GM23338 (cell line): ENCODE data around the gene LONP1. TPM values are rescaled to one million over a fixed set of nuclear protein-coding genes. Genes with fewer than 3 reads are reported as not detected.

Experiments used
- ATAC-seq: fragments of 200-7000 bp; cut with Tn5 transposase; 3 replicates; pipeline ENCODE4 v1.9.1; 2020
- DNase-seq: peaks from one replicate; pipeline ENCODE4 v3.0.0-alpha.2; 2015; ENCODE audit warnings: low spot score
- H2AFZ ChIP-seq: fragments of 200-600 bp; sonication (generic); 2 replicates; pipeline ENCODE4 v1.8.0; 2016; ENCODE audit warnings: antibody characterized with exemption, mild to moderate bottlenecking, moderate library complexity
- H3F3A ChIP-seq: fragments of 200-600 bp; sonication (generic); replicated peaks from 2 replicates; pipeline ENCODE4 v1.8.0; 2017; ENCODE audit warnings: antibody characterized with exemption, mixed run types, low read depth
- H3K27ac ChIP-seq: fragments of 200-600 bp; sonication (generic); 2 replicates; pipeline ENCODE4 v1.6.1; 2016; ENCODE audit warnings: low read depth
- H3K27me3 ChIP-seq: fragments of 200-600 bp; sonication (generic); 2 replicates; pipeline ENCODE4 v1.8.0; 2016; ENCODE audit warnings: mild to moderate bottlenecking, mixed run types, moderate library complexity; ENCODE audit not compliant: insufficient read depth
- H3K36me3 ChIP-seq: fragments of 200-600 bp; sonication (generic); 2 replicates; pipeline ENCODE4 v1.8.0; 2016; ENCODE audit warnings: mild to moderate bottlenecking; ENCODE audit not compliant: insufficient read depth
- H3K4me1 ChIP-seq: fragments of 200-600 bp; sonication (generic); 2 replicates; pipeline ENCODE4 v1.8.0; 2016; ENCODE audit warnings: mild to moderate bottlenecking, moderate library complexity; ENCODE audit not compliant: insufficient read depth
- H3K4me2 ChIP-seq: fragments of 200-600 bp; sonication (generic); 2 replicates; pipeline ENCODE4 v1.7.1; 2017; ENCODE audit warnings: mixed run types
- H3K4me3 ChIP-seq: fragments of 200-600 bp; sonication (generic); 2 replicates; pipeline ENCODE4 v1.6.1; 2016; ENCODE audit warnings: mixed run types
- H3K79me2 ChIP-seq: fragments of 200-600 bp; sonication (generic); replicated peaks from 2 replicates; pipeline ENCODE4 v1.8.0; 2017; ENCODE audit warnings: mild to moderate bottlenecking; ENCODE audit not compliant: insufficient read depth
- H3K9me2 ChIP-seq: fragments of 200-600 bp; sonication (generic); 2 replicates; pipeline ENCODE4 v1.8.0; 2017; ENCODE audit not compliant: insufficient read depth
- H4K20me1 ChIP-seq: fragments of 200-600 bp; sonication (generic); replicated peaks from 2 replicates; pipeline ENCODE4 v1.8.0; 2017; ENCODE audit warnings: mild to moderate bottlenecking; ENCODE audit not compliant: insufficient read depth
- H3K27ac Mint-ChIP-seq: 2 replicates; pipeline ENCODE4 v1.8.0; 2020; ENCODE audit warnings: inconsistent platforms, mild to moderate bottlenecking, moderate library complexity, mixed read lengths
- H3K27me3 Mint-ChIP-seq: 3 replicates; pipeline ENCODE4 v1.8.0; 2022; ENCODE audit warnings: low read depth, mild to moderate bottlenecking, moderate library complexity, mixed read lengths, inconsistent platforms; ENCODE audit not compliant: insufficient read depth, poor library complexity
- H3K36me3 Mint-ChIP-seq: 3 replicates; pipeline ENCODE4 v1.8.0; 2021; ENCODE audit warnings: low read depth, mild to moderate bottlenecking, inconsistent platforms, moderate library complexity, mixed read lengths
- H3K4me1 Mint-ChIP-seq: 3 replicates; pipeline ENCODE4 v1.8.0; 2020; ENCODE audit warnings: mild to moderate bottlenecking, inconsistent platforms, mixed read lengths
- H3K4me3 Mint-ChIP-seq: 3 replicates; pipeline ENCODE4 v1.8.0; 2021; ENCODE audit warnings: moderate library complexity, mild to moderate bottlenecking, inconsistent platforms, mixed read lengths
- H3K9me3 Mint-ChIP-seq: 3 replicates; pipeline ENCODE4 v1.8.0; 2020; ENCODE audit warnings: moderate library complexity, mild to moderate bottlenecking, inconsistent platforms, mixed read lengths
- CREB1 ChIP-seq: fragments of 250-450 bp; sonication (Bioruptor Pico); IDR thresholded peaks from 2 replicates; pipeline ENCODE4 v1.5.0; 2020; ENCODE audit warnings: low read depth, mild to moderate bottlenecking, moderate library complexity
- EZH2phosphoT487 ChIP-seq: fragments of 200-600 bp; sonication (generic); IDR thresholded peaks from one replicate; pipeline ENCODE4 v1.8.1; 2018; ENCODE audit warnings: antibody characterized with exemption; ENCODE audit not compliant: unreplicated experiment
- POLR2AphosphoS5 ChIP-seq: IDR thresholded peaks from 2 replicates; pipeline ENCODE4 v1.6.1; 2016; ENCODE audit warnings: antibody characterized with exemption, low read depth
- STAT1 ChIP-seq: IDR thresholded peaks from one replicate; pipeline ENCODE4 v1.6.1; 2016; ENCODE audit warnings: antibody characterized with exemption; ENCODE audit not compliant: unreplicated experiment
- ZNF114 ChIP-seq: fragments of 250-450 bp; sonication (Bioruptor Pico); IDR thresholded peaks from 2 replicates; pipeline ENCODE4 v1.5.0; 2020; ENCODE audit warnings: mild to moderate bottlenecking, moderate library complexity
- ZNF331 ChIP-seq: fragments of 250-450 bp; sonication (Bioruptor Pico); IDR thresholded peaks from 2 replicates; pipeline ENCODE4 v1.5.0; 2020; ENCODE audit warnings: low read depth, mild to moderate bottlenecking, moderate library complexity
- polyA plus RNA-seq: library from polyadenylated mRNA; unstranded; fragments of >200 nt; fragmentation: Nextera tagmentation; extraction: Ambion mirVana; gene quantifications from 2 replicates; pipeline ENCODE4 v1.2.1, GENCODE V29; 2016
- total RNA-seq: library from RNA; depleted of rRNA; stranded (reverse); fragments of >200 nt; shearing (Covaris generic); gene quantifications from 2 replicates; pipeline ENCODE4 v1.2.3, GENCODE V29; 2014
- TF ChIP-seq, protein P1 (sequence below): IDR thresholded peaks from 2 replicates; pipeline ENCODE4 v1.6.1; 2016; ENCODE audit warnings: antibody characterized with exemption
- TF ChIP-seq, protein P2 (sequence below), 2 experiments: fragments of 200-600 bp in 1 of 2; sonication (generic) in 1 of 2; conservative IDR thresholded peaks; 2 replicates each; pipeline versions ENCODE4 v1.5.1 to v1.6.1; 2016 to 2017; ENCODE audit warnings: antibody characterized with exemption in 2 of 2, low read depth in 2 of 2, mild to moderate bottlenecking in 2 of 2, moderate library complexity in 1 of 2
- TF ChIP-seq, protein P3 (sequence below): fragments of 250-450 bp; sonication (Bioruptor Pico); IDR thresholded peaks from 2 replicates; pipeline ENCODE4 v1.5.0; 2020; ENCODE audit warnings: mild to moderate bottlenecking, moderate library complexity

The LONP1 gene
- total and polyA plus RNA-seq, 2 experiments from 2014 or later, result 68.6 to 137 TPM

DNA sequence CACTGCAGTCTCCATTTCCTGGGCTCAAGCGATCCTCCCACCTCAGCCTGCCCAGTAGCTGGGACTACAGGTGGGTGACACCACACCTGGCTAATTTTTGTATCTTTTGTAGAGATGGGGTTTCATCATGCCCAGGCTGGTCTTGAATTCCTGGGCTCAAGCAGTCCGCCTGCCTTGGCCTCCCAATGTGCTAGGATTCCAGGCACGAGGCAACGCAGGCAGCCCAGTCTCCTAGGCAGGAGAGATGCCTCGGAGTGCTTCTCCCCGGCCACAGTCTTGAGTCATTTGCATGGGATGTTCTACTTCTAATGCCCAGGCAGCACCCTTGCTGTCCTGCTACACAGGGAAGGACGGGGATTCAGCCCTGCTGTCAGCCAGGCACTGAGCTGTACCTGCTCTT is 48.3 kb downstream of the LONP1 start:
- H3K27me3 Mint-ChIP-seq, result peaks cover 26% of the 10 kb centered on the region
- Histone ChIP-seq H3K9me2 (no peaks in the 10 kb centered on the region), H4K20me1 (peaks cover 3% of the 10 kb centered on the region), H3K4me3 (no peak overlapping the region), H3K27ac (no peak overlapping the region), H3K36me3 (peaks cover 10% of the 10 kb centered on the region; the same call in 1 of the 2 replicates), H2AFZ (no peak overlapping the region), H3K4me2 (no peak overlapping the region), H3F3A (0 out of 2 replicates have a peak, but pooled peaks cover 3% of the 10 kb centered on the region), H3K4me1 (0 out of 2 replicates have a peak, but pooled peaks cover 3% of the 10 kb centered on the region), H3K79me2 (no peaks in the 10 kb centered on the region), H3K27me3 (no peaks in the 10 kb centered on the region)
- H3K27ac Mint-ChIP-seq, result no peak overlapping the region
- peaks cover 13% of the 10 kb centered on the region for H3K4me1 Mint-ChIP-seq
- H3K36me3 Mint-ChIP-seq, result peaks cover 48% of the 10 kb centered on the region
- TF ChIP-seq CREB1 (CRISPR knock-in tag) (no peak), POLR2AphosphoS5 (no peak), STAT1 (no peak)
- TF ChIP-seq, protein P1, sequence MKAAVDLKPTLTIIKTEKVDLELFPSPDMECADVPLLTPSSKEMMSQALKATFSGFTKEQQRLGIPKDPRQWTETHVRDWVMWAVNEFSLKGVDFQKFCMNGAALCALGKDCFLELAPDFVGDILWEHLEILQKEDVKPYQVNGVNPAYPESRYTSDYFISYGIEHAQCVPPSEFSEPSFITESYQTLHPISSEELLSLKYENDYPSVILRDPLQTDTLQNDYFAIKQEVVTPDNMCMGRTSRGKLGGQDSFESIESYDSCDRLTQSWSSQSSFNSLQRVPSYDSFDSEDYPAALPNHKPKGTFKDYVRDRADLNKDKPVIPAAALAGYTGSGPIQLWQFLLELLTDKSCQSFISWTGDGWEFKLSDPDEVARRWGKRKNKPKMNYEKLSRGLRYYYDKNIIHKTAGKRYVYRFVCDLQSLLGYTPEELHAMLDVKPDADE, result no peak
- ATAC-seq (no peak), DNase-seq (no peak)
- H3K9me3 Mint-ChIP-seq, result no peaks in the 10 kb centered on the region
- H3K4me3 Mint-ChIP-seq, result no peak overlapping the region

DNA sequence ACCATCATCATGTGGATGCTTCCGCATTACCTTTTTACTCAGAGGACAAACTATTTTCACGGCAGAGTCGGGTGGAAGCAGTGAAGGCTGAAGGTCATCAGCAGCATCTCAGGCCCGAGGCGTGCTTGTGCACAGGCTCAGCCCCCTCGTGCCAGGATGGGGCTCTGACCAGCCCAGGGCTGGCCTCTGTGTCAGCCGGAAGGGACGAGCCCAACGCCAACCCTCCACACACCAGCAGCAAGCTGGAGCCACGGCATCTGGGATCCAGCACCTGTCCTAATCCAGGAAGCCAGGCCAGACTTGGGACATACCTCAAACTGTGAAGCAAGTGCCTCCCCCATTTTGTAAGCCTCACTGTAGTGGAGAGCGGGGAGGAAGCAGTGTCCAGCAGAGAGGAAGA is 50.7 kb downstream of the LONP1 start:
- peaks cover 19% of the 10 kb centered on the region for H3K27me3 Mint-ChIP-seq
- Histone ChIP-seq H3K79me2 (no peaks in the 10 kb centered on the region), H2AFZ (no peak overlapping the region), H3K4me1 (0 out of 2 replicates have a peak, but pooled peaks cover 3% of the 10 kb centered on the region), H3K4me2 (no peak overlapping the region), H3K27ac (no peak overlapping the region), H3K36me3 (peaks cover 24% of the 10 kb centered on the region), H3K9me2 (no peaks in the 10 kb centered on the region), H4K20me1 (peaks cover 15% of the 10 kb centered on the region), H3K27me3 (no peaks in the 10 kb centered on the region), H3K4me3 (no peak overlapping the region), H3F3A (peaks cover 14% of the 10 kb centered on the region; the same call in 1 of the 2 replicates)
- H3K27ac Mint-ChIP-seq, result no peak overlapping the region
- H3K4me3 Mint-ChIP-seq, result no peak overlapping the region
- DNase-seq, result no peak
- peaks cover 13% of the 10 kb centered on the region for H3K4me1 Mint-ChIP-seq
- ATAC-seq, result no peak
- peaks cover 72% of the 10 kb centered on the region for H3K36me3 Mint-ChIP-seq
- no peaks in the 10 kb centered on the region for H3K9me3 Mint-ChIP-seq
- TF ChIP-seq, protein P2, sequence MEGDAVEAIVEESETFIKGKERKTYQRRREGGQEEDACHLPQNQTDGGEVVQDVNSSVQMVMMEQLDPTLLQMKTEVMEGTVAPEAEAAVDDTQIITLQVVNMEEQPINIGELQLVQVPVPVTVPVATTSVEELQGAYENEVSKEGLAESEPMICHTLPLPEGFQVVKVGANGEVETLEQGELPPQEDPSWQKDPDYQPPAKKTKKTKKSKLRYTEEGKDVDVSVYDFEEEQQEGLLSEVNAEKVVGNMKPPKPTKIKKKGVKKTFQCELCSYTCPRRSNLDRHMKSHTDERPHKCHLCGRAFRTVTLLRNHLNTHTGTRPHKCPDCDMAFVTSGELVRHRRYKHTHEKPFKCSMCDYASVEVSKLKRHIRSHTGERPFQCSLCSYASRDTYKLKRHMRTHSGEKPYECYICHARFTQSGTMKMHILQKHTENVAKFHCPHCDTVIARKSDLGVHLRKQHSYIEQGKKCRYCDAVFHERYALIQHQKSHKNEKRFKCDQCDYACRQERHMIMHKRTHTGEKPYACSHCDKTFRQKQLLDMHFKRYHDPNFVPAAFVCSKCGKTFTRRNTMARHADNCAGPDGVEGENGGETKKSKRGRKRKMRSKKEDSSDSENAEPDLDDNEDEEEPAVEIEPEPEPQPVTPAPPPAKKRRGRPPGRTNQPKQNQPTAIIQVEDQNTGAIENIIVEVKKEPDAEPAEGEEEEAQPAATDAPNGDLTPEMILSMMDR (conservative IDR thresholded peaks at IDR 0.05; ENCODE audit: low read depth in 2 of 2), result no peak
- TF ChIP-seq ZNF114 (no peak), EZH2phosphoT487 (no peak), ZNF331 (CRISPR knock-in tag) (no peak), STAT1 (no peak), POLR2AphosphoS5 (no peak)
- TF ChIP-seq, protein P3, sequence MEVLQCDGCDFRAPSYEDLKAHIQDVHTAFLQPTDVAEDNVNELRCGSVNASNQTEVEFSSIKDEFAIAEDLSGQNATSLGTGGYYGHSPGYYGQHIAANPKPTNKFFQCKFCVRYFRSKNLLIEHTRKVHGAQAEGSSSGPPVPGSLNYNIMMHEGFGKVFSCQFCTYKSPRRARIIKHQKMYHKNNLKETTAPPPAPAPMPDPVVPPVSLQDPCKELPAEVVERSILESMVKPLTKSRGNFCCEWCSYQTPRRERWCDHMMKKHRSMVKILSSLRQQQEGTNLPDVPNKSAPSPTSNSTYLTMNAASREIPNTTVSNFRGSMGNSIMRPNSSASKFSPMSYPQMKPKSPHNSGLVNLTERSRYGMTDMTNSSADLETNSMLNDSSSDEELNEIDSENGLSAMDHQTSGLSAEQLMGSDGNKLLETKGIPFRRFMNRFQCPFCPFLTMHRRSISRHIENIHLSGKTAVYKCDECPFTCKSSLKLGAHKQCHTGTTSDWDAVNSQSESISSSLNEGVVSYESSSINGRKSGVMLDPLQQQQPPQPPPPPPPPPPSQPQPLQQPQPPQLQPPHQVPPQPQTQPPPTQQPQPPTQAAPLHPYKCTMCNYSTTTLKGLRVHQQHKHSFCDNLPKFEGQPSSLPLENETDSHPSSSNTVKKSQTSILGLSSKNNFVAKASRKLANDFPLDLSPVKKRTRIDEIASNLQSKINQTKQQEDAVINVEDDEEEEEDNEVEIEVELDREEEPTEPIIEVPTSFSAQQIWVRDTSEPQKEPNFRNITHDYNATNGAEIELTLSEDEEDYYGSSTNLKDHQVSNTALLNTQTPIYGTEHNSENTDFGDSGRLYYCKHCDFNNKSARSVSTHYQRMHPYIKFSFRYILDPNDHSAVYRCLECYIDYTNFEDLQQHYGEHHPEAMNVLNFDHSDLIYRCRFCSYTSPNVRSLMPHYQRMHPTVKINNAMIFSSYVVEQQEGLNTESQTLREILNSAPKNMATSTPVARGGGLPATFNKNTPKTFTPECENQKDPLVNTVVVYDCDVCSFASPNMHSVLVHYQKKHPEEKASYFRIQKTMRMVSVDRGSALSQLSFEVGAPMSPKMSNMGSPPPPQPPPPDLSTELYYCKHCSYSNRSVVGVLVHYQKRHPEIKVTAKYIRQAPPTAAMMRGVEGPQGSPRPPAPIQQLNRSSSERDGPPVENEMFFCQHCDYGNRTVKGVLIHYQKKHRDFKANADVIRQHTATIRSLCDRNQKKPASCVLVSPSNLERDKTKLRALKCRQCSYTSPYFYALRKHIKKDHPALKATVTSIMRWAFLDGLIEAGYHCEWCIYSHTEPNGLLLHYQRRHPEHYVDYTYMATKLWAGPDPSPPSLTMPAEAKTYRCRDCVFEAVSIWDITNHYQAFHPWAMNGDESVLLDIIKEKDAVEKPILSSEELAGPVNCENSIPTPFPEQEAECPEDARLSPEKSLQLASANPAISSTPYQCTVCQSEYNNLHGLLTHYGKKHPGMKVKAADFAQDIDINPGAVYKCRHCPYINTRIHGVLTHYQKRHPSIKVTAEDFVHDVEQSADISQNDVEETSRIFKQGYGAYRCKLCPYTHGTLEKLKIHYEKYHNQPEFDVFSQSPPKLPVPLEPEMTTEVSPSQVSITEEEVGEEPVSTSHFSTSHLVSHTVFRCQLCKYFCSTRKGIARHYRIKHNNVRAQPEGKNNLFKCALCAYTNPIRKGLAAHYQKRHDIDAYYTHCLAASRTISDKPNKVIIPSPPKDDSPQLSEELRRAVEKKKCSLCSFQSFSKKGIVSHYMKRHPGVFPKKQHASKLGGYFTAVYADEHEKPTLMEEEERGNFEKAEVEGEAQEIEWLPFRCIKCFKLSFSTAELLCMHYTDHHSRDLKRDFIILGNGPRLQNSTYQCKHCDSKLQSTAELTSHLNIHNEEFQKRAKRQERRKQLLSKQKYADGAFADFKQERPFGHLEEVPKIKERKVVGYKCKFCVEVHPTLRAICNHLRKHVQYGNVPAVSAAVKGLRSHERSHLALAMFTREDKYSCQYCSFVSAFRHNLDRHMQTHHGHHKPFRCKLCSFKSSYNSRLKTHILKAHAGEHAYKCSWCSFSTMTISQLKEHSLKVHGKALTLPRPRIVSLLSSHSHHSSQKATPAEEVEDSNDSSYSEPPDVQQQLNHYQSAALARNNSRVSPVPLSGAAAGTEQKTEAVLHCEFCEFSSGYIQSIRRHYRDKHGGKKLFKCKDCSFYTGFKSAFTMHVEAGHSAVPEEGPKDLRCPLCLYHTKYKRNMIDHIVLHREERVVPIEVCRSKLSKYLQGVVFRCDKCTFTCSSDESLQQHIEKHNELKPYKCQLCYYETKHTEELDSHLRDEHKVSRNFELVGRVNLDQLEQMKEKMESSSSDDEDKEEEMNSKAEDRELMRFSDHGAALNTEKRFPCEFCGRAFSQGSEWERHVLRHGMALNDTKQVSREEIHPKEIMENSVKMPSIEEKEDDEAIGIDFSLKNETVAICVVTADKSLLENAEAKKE (CRISPR knock-in tag), result no peak
